Fibroblast of lung (primary cell): ENCODE measurements around the gene MOCS2. TPM values are rescaled to one million over a fixed set of nuclear protein-coding genes. Genes with fewer than 3 reads are reported as not detected.

Experiments used
- DNase-seq, 2 donors: peaks; one replicate each; pipeline versions ENCODE4 v3.0.0 to v3.0.0-alpha.2; 2010; ENCODE audit warnings: low read depth in 2 of 2
- H2AFZ ChIP-seq: 2 replicates; pipeline ENCODE4 v1.5.1; 2012; ENCODE audit warnings: low read length, control low read depth, inconsistent platforms
- H3K27ac ChIP-seq: 2 replicates; pipeline ENCODE4 v1.5.1; 2011; ENCODE audit warnings: low read length, control low read depth; ENCODE audit not compliant: insufficient read depth
- H3K27me3 ChIP-seq: 2 replicates; pipeline ENCODE4 v1.5.1; 2011; ENCODE audit warnings: mild to moderate bottlenecking, low read length; ENCODE audit not compliant: control insufficient read depth, insufficient read depth
- H3K36me3 ChIP-seq: 2 replicates; pipeline ENCODE4 v1.5.1; 2011; ENCODE audit warnings: low read length; ENCODE audit not compliant: control insufficient read depth, insufficient read depth
- H3K4me1 ChIP-seq: 2 replicates; pipeline ENCODE4 v1.5.1; 2011; ENCODE audit warnings: low read length; ENCODE audit not compliant: control insufficient read depth, insufficient read depth; ENCODE audit errors: extremely low read depth
- H3K4me2 ChIP-seq: 2 replicates; pipeline ENCODE4 v1.5.1; 2011; ENCODE audit warnings: low read length, control low read depth; ENCODE audit not compliant: insufficient read depth; ENCODE audit errors: extremely low read depth
- H3K4me3 ChIP-seq, 4 experiments: fragments of 200-600 bp in 1 of 4; sonication (generic) in 1 of 4; replicated peaks in 1 of 4; 2 replicates each; pipeline ENCODE4 v1.5.1; 2011 to 2016; ENCODE audit warnings: low read length in 4 of 4, low read depth in 3 of 4, mild to moderate bottlenecking in 3 of 4, control low read depth in 2 of 4, inconsistent platforms in 1 of 4, mixed read lengths in 1 of 4; ENCODE audit not compliant: insufficient read depth in 1 of 4; ENCODE audit errors: control extremely low read depth in 1 of 4
- H3K79me2 ChIP-seq: 2 replicates; pipeline ENCODE4 v1.5.1; 2012; ENCODE audit warnings: mild to moderate bottlenecking, low read length, inconsistent platforms; ENCODE audit not compliant: control insufficient read depth, insufficient read depth
- H3K9ac ChIP-seq: 2 replicates; pipeline ENCODE4 v1.5.1; 2011; ENCODE audit warnings: mild to moderate bottlenecking, low read length, control low read depth; ENCODE audit not compliant: insufficient read depth
- H3K9me3 ChIP-seq: 2 replicates; pipeline ENCODE4 v1.5.1; 2012; ENCODE audit warnings: low read depth, low read length; ENCODE audit not compliant: control insufficient read depth, insufficient read depth
- H4K20me1 ChIP-seq: 2 replicates; pipeline ENCODE4 v1.5.1; 2011; ENCODE audit warnings: low read length; ENCODE audit not compliant: control insufficient read depth, insufficient read depth; ENCODE audit errors: extremely low read depth
- EZH2 ChIP-seq: IDR thresholded peaks from 2 replicates; pipeline ENCODE4 v1.5.1; 2012; ENCODE audit warnings: low read length, control low read depth, mild to moderate bottlenecking; ENCODE audit errors: missing control alignments
- polyA plus RNA-seq, 2 donors: library from polyadenylated mRNA; depleted of rRNA in 1 of 2; stranded (reverse) in 1 of 2; unstranded in 1 of 2; fragments of >200 nt; gene quantifications; 2 replicates each; pipeline ENCODE4 v1.2.1, GENCODE V29; 2011 to 2012; ENCODE audit warnings: missing spikeins in 1 of 2
- total RNA-seq: library from RNA; depleted of rRNA; stranded (reverse); fragments of >200 nt; gene quantifications from 2 replicates; pipeline ENCODE4 v1.2.1, GENCODE V29; 2014
- TF ChIP-seq, protein P1 (sequence below), 2 donors: IDR thresholded peaks in 1 of 2; conservative IDR thresholded peaks in 1 of 2; 1 replicate in 1 of 2; 2 replicates in 1 of 2; pipeline ENCODE4 v1.5.1; 2011 to 2012; ENCODE audit warnings: low read length in 2 of 2, control low read depth in 1 of 2, inconsistent platforms in 1 of 2, low read depth in 1 of 2, mild to moderate bottlenecking in 1 of 2

Gene MOCS2
- total and polyA plus RNA-seq, 2 donors (not counting 1 experiment from before 2014, with no cell fraction given) = 44.4 to 122 TPM

GRCh38 chr5:53073348-53073747 lies 36.2 kb downstream of the MOCS2 start:
- H3K27me3 ChIP-seq = no peaks in the 10 kb centered on the region
- no peaks in the 10 kb centered on the region for H3K9me3 ChIP-seq
- no peak overlapping the region for H3K9ac ChIP-seq
- no peak overlapping the region for H3K4me2 ChIP-seq
- H3K36me3 ChIP-seq = peaks cover 9% of the 10 kb centered on the region
- no peak for DNase-seq
- no peak overlapping the region for H2AFZ ChIP-seq
- H3K27ac ChIP-seq = no peak overlapping the region
- TF ChIP-seq, protein P1, sequence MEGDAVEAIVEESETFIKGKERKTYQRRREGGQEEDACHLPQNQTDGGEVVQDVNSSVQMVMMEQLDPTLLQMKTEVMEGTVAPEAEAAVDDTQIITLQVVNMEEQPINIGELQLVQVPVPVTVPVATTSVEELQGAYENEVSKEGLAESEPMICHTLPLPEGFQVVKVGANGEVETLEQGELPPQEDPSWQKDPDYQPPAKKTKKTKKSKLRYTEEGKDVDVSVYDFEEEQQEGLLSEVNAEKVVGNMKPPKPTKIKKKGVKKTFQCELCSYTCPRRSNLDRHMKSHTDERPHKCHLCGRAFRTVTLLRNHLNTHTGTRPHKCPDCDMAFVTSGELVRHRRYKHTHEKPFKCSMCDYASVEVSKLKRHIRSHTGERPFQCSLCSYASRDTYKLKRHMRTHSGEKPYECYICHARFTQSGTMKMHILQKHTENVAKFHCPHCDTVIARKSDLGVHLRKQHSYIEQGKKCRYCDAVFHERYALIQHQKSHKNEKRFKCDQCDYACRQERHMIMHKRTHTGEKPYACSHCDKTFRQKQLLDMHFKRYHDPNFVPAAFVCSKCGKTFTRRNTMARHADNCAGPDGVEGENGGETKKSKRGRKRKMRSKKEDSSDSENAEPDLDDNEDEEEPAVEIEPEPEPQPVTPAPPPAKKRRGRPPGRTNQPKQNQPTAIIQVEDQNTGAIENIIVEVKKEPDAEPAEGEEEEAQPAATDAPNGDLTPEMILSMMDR (conservative IDR thresholded peaks at IDR 0.05 in 1 of 2, IDR thresholded peaks at IDR 0.05 in 1 of 2; ENCODE audit: low read depth in 1 of 2, low read length in 2 of 2) = no peak
- TF ChIP-seq EZH2 = no peak
- H3K79me2 ChIP-seq = no peaks in the 10 kb centered on the region
- H4K20me1 ChIP-seq = no peaks in the 10 kb centered on the region
- peaks cover 9% of the 10 kb centered on the region for H3K4me1 ChIP-seq
- no peak overlapping the region for H3K4me3 ChIP-seq

DNA sequence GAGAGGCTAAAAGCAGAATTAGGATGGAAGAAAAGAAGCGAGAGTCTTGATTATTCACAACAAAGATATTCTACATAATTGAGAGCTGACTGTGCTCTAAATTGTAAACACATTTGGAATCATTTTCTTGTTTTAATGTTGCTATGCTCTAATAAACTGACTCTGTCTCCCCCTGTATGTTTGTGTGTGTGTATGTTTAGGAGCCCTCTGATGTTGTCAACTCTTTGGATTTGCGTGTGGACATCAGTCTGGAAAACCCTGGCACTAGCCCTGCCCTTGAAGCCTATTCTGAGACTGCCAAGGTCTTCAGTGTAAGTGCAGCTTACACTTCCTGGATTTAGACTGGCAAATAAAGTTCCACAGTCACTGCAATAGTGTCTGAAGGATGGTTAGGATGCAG lies 37.8 kb downstream of the MOCS2 start:
- Histone ChIP-seq H3K27me3 (no peaks in the 10 kb centered on the region), H4K20me1 (no peaks in the 10 kb centered on the region), H3K4me3 (no peak overlapping the region), H2AFZ (peak overlapping the region; percentile 1), H3K27ac (peak overlapping the region; percentile 75), H3K79me2 (no peaks in the 10 kb centered on the region), H3K9ac (no peak overlapping the region), H3K4me1 (peaks cover 9% of the 10 kb centered on the region), H3K36me3 (peaks cover 9% of the 10 kb centered on the region), H3K4me2 (peak overlapping the region; percentile 17), H3K9me3 (no peaks in the 10 kb centered on the region)
- peak in 1 of 2 donors; percentile 46 for DNase-seq
- TF ChIP-seq, protein P1 (conservative IDR thresholded peaks at IDR 0.05 in 1 of 2, IDR thresholded peaks at IDR 0.05 in 1 of 2; ENCODE audit: low read depth in 1 of 2, low read length in 2 of 2) = peak in 1 of 2 donors; percentile 10
- TF ChIP-seq EZH2 = no peak

- peak overlapping the region; percentile 1 for H2AFZ ChIP-seq
- no peaks in the 10 kb centered on the region for H3K27me3 ChIP-seq
- TF ChIP-seq, protein P1 (conservative IDR thresholded peaks at IDR 0.05 in 1 of 2, IDR thresholded peaks at IDR 0.05 in 1 of 2; ENCODE audit: low read depth in 1 of 2, low read length in 2 of 2) = no peak
- no peak for TF ChIP-seq EZH2
- H3K4me2 ChIP-seq = peak overlapping the region; percentile 17
- H3K4me3 ChIP-seq = no peak overlapping the region
- no peak for DNase-seq
- no peaks in the 10 kb centered on the region for H3K79me2 ChIP-seq
- peaks cover 9% of the 10 kb centered on the region for H3K4me1 ChIP-seq
- peak overlapping the region; percentile 75 for H3K27ac ChIP-seq
- no peak overlapping the region for H3K9ac ChIP-seq
- no peaks in the 10 kb centered on the region for H3K9me3 ChIP-seq
- H3K36me3 ChIP-seq = peaks cover 9% of the 10 kb centered on the region
- H4K20me1 ChIP-seq = no peaks in the 10 kb centered on the region
Observed at GRCh38 chr5:53071298-53071697, 38.3 kb downstream of the MOCS2 start.
